ENCODE data around the gene BNIP3.
"Not testable (repeated sequence)": the region's sequence is repeated elsewhere in the genome, so short reads cannot be mapped to it uniquely, and the experiment has no call there.

BNIP3 gene

GRCh38 chr10:131929122-131929845 is 52.4 kb downstream of the BNIP3 start:
- DNase-seq (ENCODE audit: low spot score) = no peak

- no peak for DNase-seq (ENCODE audit: low spot score)
Observed at GRCh38 chr10:131928248-131929095, 53.3 kb downstream of the BNIP3 start.

DNA sequence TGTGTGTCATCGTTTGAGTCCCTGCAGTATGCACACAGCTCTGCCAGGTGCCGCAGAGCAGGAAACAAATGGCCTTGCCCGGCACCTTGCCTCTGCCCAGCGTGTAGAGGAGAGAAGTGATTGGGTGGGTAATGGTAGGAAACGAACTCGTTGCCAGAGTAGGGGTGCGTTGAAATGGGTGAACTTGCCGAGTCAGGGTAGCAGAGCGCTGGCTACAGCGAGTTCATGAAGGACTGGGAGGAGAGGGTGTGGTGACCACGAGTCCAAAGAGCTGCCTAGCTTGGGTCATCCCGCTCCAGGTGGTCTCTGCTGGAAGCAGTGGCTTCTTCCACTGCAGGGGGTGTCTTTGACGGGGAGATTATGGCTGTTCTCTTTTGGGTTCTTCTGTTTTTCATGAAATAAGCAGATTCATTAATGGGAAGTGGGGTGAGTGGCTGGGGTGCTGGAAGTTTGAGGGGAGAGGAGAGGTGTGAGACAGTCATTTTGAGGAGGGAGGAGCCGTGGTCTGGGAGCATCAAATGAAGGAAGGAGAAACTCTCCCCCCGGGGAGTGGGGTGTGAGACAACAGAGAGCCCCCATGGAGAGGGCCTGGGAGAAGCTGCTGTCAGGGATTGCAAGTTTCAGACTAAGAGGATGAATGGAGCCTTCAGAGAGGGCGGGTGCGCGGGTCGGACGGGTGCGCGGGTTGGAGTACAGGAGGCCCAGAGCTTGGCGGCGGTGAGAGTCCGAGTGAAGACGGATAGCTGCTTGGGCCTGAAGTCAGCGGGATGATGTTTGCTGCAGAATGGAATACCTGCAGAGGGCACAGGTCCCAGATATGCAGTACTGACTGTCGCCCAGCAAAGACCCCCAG is 54.8 kb downstream of the BNIP3 start:
- no peak for DNase-seq (ENCODE audit: low spot score)

- no peak for DNase-seq (ENCODE audit: low spot score)
Observed at GRCh38 chr10:131926253-131926652, 55.5 kb downstream of the BNIP3 start.

- DNase-seq (ENCODE audit: low spot score) = no peak
Observed at GRCh38 chr10:131925716-131926115, 56.0 kb downstream of the BNIP3 start.

DNA sequence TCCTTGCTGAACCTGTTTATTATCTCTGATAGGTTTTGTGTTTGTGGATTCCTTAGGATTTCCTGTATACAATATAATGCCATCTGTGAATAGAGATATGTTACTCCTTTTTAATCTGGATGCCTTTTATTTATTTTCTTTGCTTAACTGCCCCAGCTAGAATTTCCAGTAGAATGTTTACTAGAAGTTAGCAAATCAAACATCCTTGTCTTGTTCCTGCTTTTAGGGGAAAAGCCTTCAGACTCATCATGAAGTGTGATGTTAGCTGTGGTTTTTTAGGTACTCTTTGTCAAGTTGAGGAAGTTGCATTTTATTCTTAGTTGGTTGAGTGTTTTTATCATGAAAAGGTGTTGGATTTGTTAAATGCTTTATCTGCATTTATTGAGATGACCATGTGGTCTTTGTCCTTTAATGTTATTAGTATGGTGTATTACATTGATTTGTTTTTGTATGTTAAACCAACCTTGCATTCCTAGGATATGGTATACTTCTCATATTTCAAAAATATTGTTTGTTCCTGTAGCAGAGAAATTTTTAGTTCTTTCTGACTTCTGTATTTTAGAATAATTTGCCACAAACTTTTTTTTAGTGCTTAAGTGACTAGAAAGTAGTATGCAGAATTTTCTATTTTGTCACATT is 56.6 kb downstream of the BNIP3 start:
- DNase-seq (ENCODE audit: low spot score) = no peak

GRCh38 chr10:131923038-131923756 is 58.5 kb downstream of the BNIP3 start:
- DNase-seq (ENCODE audit: low spot score) = no peak

DNA sequence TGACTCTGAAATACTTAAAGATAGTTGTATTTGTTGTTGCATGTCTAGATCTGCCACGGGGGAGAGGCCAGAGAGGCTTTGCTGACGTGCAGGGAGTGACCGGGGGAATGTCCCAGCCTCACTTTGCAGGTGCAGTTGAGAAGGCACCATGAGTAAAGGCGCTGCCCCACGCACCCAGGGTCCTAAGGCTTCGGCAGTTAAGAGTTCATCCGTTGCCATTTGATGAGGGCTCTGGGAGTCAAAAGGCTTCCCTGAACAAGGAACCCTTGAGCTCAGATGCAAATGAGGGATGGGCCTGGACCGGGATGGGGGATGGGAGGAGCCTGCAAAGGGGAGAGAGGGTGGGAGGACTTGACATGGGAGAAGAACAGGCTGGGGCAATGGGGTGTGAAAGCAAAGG is 60.5 kb downstream of the BNIP3 start:
- DNase-seq (ENCODE audit: low spot score) = no peak

DNA sequence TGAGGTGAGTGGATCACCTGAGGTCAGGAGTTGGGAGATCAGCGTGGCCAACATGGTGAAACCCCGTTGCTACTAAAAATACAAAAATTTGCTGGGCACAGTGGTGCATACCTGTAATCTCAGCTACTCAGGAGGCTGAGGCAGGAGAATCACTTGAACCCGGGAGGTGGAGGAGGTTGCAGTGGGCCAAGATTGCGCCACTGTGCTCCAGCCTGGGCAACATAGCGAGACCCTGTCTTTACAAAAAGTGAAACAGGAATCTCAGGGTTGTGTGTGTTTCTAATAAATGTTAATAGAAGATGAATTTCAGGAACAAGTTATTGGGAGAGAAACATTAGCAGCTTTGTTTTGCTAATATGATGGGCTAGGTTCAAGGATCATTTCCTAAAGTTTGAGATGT is 61.0 kb downstream of the BNIP3 start:
- no peak for DNase-seq (ENCODE audit: low spot score)

- DNase-seq (ENCODE audit: low spot score) = no peak
Observed at GRCh38 chr10:131920151-131920550, 61.6 kb downstream of the BNIP3 start.

- not testable (repeated sequence) for DNase-seq (ENCODE audit: low spot score)
Observed at GRCh38 chr10:131919461-131919860, 62.3 kb downstream of the BNIP3 start.
